Endodermal cell (in vitro differentiated cells): ENCODE data around the gene FAM200A. TPM values are rescaled to one million over a fixed set of nuclear protein-coding genes. Genes with fewer than 3 reads are reported as not detected.

Experiments used
- DNase-seq: peaks from one replicate; pipeline ENCODE4 v3.0.0-alpha.2; 2017
- H3K27ac ChIP-seq: 2 replicates; pipeline ENCODE4 v1.5.1; 2013; ENCODE audit warnings: mild to moderate bottlenecking, low read depth, low read length, moderate library complexity
- H3K27me3 ChIP-seq: 2 replicates; pipeline ENCODE4 v1.6.1; 2013; ENCODE audit warnings: mild to moderate bottlenecking, low read length, moderate library complexity; ENCODE audit not compliant: insufficient read depth, control insufficient read depth, poor library complexity, severe bottlenecking
- H3K36me3 ChIP-seq: 2 replicates; pipeline ENCODE4 v1.7.0; 2013; ENCODE audit warnings: mild to moderate bottlenecking, low read length, moderate library complexity; ENCODE audit not compliant: control insufficient read depth, insufficient read depth
- H3K4me1 ChIP-seq: one replicate; pipeline ENCODE4 v1.7.0; 2013; ENCODE audit warnings: low read length; ENCODE audit not compliant: control insufficient read depth, insufficient read depth
- H3K4me3 ChIP-seq: 2 replicates; pipeline ENCODE4 v1.5.1; 2013; ENCODE audit warnings: mild to moderate bottlenecking, low read length, moderate library complexity
- H3K9ac ChIP-seq: 2 replicates; pipeline ENCODE4 v1.6.1; 2013; ENCODE audit warnings: mild to moderate bottlenecking, low read length, moderate library complexity; ENCODE audit not compliant: poor library complexity, severe bottlenecking; ENCODE audit errors: extremely low read depth
- H3K9me3 ChIP-seq: 2 replicates; pipeline ENCODE4 v1.6.1; 2013; ENCODE audit warnings: mild to moderate bottlenecking, low read length, moderate library complexity; ENCODE audit not compliant: control insufficient read depth
- H3K27ac Mint-ChIP-seq: 2 replicates; pipeline ENCODE4 v1.8.0; 2020; ENCODE audit warnings: mixed read lengths
- H3K27me3 Mint-ChIP-seq: 2 replicates; pipeline ENCODE4 v1.8.0; 2021; ENCODE audit warnings: mild to moderate bottlenecking, mixed read lengths; ENCODE audit not compliant: insufficient read depth
- H3K36me3 Mint-ChIP-seq: 2 replicates; pipeline ENCODE4 v1.8.0; 2020; ENCODE audit warnings: low read depth, mixed read lengths
- H3K4me1 Mint-ChIP-seq: 2 replicates; pipeline ENCODE4 v1.8.0; 2020; ENCODE audit warnings: mixed read lengths
- H3K4me3 Mint-ChIP-seq: 2 replicates; pipeline ENCODE4 v1.8.0; 2020; ENCODE audit warnings: mild to moderate bottlenecking, moderate library complexity, mixed read lengths
- H3K9me3 Mint-ChIP-seq: 2 replicates; pipeline ENCODE4 v1.8.0; 2020; ENCODE audit warnings: mild to moderate bottlenecking, mixed read lengths
- WGBS, 2 experiments: methylation state at CpG; one replicate each; pipeline versions ENCODE4 v1.1.5 to v1.1.7; 2013; ENCODE audit warnings: missing lambda C conversion rate in 2 of 2, mixed read lengths in 1 of 2; ENCODE audit not compliant: insufficient coverage in 1 of 2, insufficient read length in 1 of 2; 5-methylcytosine and 5-hydroxymethylcytosine counted together
- total RNA-seq, 2 donors: library from RNA; stranded (reverse); fragmentation: NEBNext Ultra II Directional in 1 of 2; extraction: Animal tissue kit (Norgen Biotek cat#: 25700) in 1 of 2; gene quantifications; 2 replicates in 1 of 2; 3 replicates in 1 of 2; pipeline ENCODE4 v1.2.1, GENCODE V29; 2021
- TF ChIP-seq, protein P1 (sequence below): fragments of 200-600 bp; sonication (generic); conservative IDR thresholded peaks from 2 replicates; pipeline ENCODE4 v1.5.0; 2021; ENCODE audit warnings: antibody characterized with exemption, mild to moderate bottlenecking

Gene FAM200A
- total RNA-seq, 2 donors from 2014 or later = 7.7 to 8.3 TPM

DNA sequence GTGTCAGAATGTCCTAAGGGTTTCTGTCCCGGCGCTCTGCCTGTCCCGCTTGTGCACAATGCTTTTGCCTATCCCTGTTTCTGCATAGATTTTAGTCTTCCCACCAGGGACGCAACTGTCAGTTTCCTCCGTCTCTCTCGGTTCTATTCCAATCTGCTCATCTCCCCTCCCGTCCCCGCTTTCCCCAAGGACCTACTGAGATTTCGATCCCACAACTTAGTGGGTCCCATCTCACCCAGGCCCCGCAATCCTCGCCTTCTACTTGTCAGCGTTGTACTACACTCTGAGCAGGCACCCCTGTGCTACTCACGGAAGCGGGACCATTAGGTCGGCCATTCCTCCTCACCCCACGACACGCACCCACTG, 6.0 kb upstream of the FAM200A start:
- H3K9ac ChIP-seq = peak overlapping the region; percentile 98
- Mint-ChIP-seq H3K36me3 (peaks cover 32% of the 10 kb centered on the region), H3K27me3 (no peaks in the 10 kb centered on the region), H3K4me3 (peak overlapping the region; percentile 99), H3K4me1 (peaks cover 14% of the 10 kb centered on the region), H3K27ac (peak overlapping the region; percentile 90), H3K9me3 (no peaks in the 10 kb centered on the region)
- TF ChIP-seq, protein P1, sequence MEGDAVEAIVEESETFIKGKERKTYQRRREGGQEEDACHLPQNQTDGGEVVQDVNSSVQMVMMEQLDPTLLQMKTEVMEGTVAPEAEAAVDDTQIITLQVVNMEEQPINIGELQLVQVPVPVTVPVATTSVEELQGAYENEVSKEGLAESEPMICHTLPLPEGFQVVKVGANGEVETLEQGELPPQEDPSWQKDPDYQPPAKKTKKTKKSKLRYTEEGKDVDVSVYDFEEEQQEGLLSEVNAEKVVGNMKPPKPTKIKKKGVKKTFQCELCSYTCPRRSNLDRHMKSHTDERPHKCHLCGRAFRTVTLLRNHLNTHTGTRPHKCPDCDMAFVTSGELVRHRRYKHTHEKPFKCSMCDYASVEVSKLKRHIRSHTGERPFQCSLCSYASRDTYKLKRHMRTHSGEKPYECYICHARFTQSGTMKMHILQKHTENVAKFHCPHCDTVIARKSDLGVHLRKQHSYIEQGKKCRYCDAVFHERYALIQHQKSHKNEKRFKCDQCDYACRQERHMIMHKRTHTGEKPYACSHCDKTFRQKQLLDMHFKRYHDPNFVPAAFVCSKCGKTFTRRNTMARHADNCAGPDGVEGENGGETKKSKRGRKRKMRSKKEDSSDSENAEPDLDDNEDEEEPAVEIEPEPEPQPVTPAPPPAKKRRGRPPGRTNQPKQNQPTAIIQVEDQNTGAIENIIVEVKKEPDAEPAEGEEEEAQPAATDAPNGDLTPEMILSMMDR = no peak
- H3K9me3 ChIP-seq = no peaks in the 10 kb centered on the region
- no peaks in the 10 kb centered on the region for H3K4me1 ChIP-seq
- H3K4me3 ChIP-seq = peak overlapping the region; percentile 99
- WGBS, 2 experiments = 1 to 4% methylated on average over 6 to 17 of the region's 17 CpGs
- H3K27ac ChIP-seq = peak overlapping the region; percentile 93
- no peaks in the 10 kb centered on the region for H3K27me3 ChIP-seq
- peaks cover 47% of the 10 kb centered on the region for H3K36me3 ChIP-seq
- DNase-seq = no peak

DNA sequence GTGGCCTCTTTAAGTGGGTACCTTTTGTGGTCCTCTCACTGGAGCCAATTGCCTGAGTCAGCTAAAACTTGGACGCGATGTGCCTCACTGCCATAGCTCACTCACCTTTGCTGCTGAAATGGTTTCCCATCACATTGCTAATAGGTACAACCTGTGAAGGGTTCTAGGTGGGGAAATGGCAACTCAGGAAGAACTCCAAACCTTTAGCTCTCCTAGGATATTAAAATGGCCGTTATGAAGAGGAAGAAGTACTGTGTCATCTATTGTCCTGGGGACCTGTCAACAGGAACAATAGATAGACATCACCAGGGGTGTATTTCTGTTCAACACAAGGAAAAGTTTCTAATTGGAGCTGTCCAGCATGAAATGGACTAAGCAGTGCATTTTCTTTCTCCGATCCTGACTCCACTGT, 5.3 kb upstream of the FAM200A start:
- DNase-seq = no peak
- Histone ChIP-seq H3K9ac (peak overlapping the region; percentile 98), H3K36me3 (peaks cover 40% of the 10 kb centered on the region), H3K27me3 (no peaks in the 10 kb centered on the region), H3K4me1 (no peaks in the 10 kb centered on the region), H3K27ac (no peak overlapping the region), H3K4me3 (peak overlapping the region; percentile 99), H3K9me3 (no peaks in the 10 kb centered on the region)
- H3K9me3 Mint-ChIP-seq = no peaks in the 10 kb centered on the region
- whole genome bisulfite sequencing, 2 experiments = 91 to 93% methylated on average over 3 to 4 of the region's 4 CpGs
- H3K27ac Mint-ChIP-seq = no peak overlapping the region
- TF ChIP-seq, protein P1 = no peak
- H3K4me1 Mint-ChIP-seq = peaks cover 10% of the 10 kb centered on the region
- peak overlapping the region; percentile 99 for H3K4me3 Mint-ChIP-seq
- H3K36me3 Mint-ChIP-seq = peaks cover 24% of the 10 kb centered on the region
- H3K27me3 Mint-ChIP-seq = no peaks in the 10 kb centered on the region

DNA sequence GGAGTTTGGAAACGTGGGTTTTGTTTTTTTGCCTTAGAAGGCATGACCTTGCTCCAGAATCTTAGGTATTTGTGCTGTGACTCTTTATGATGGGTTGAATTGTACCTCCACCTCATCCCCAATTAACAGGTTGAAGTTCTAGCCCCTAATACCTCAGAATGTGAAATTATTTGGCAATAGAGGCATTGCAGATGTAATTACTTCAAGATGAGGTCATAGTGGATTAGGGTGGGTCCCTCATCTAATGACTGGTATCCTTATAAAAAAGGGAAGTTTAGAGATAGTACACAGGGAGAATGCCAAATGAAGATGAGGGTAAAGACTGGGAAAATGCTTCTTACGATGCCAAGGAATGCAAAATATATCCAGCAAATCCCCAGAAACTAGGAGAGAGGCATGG, 3.0 kb upstream of the FAM200A start:
- TF ChIP-seq, protein P1 = no peak
- H3K9me3 ChIP-seq = no peaks in the 10 kb centered on the region
- no peak overlapping the region for H3K27ac ChIP-seq
- H3K4me1 ChIP-seq = no peaks in the 10 kb centered on the region
- H3K27me3 ChIP-seq = no peaks in the 10 kb centered on the region
- H3K27ac Mint-ChIP-seq = no peak overlapping the region
- DNase-seq = no peak
- 84 to 100% methylated on average over 1 to 2 of the region's 2 CpGs for WGBS, 2 experiments
- H3K4me3 Mint-ChIP-seq = no peak overlapping the region
- no peak overlapping the region for H3K4me3 ChIP-seq
- peaks cover 9% of the 10 kb centered on the region for H3K9me3 Mint-ChIP-seq
- H3K36me3 ChIP-seq = peaks cover 20% of the 10 kb centered on the region
- H3K4me1 Mint-ChIP-seq = peaks cover 10% of the 10 kb centered on the region
- peaks cover 13% of the 10 kb centered on the region for H3K36me3 Mint-ChIP-seq
- H3K9ac ChIP-seq = no peak overlapping the region
- H3K27me3 Mint-ChIP-seq = no peaks in the 10 kb centered on the region
